ENCODE measurements around the gene GDF15.

Gene GDF15

DNA sequence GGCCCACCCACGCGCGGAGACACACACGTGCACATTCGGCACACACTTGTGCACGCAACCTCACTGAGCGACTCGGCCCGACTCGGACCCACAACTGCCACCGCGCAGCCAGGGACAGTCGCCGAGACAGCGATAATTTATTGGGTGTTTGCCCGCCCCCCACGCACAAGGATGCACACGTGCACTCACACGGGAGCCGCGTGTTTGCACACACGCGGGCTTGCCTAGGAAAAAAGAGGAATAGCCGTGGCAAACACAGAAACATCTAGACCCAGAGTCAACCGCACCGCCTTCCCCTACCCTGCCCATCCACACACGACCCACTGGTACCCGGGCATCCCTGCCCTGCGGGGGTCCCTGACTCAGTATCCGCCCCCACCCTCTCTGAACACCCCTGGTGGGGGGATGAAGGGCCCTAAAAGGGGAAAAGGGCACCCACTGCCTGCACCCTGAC lies 32.1 kb downstream of the GDF15 start:
- Histone ChIP-seq H3K9me3 (ENCODE audit: low read depth, low read length) (no peaks in the 10 kb centered on the region), H3K36me3 (ENCODE audit: insufficient read depth, low read length) (no peaks in the 10 kb centered on the region; the same call in 1 of the 2 replicates), H3K9ac (ENCODE audit: insufficient read length) (no peak overlapping the region), H3K27ac (peak overlapping the region; percentile 99), H3K4me3 (peak overlapping the region; percentile 82)
- 0 out of 2 replicates have a peak, but pooled peaks have one; percentile 11 for TF ChIP-seq POLR2AphosphoS5 (IDR thresholded peaks at IDR 0.05; ENCODE audit: borderline replicate concordance, low read depth, low read length)
- no peak for TF ChIP-seq EZH2 (IDR thresholded peaks at IDR 0.05)
- no peak for TF ChIP-seq FOXP2 (optimal IDR thresholded peaks at IDR 0.05; ENCODE audit: control extremely low read depth, extremely low read length, insufficient read depth)
- DNase-seq (ENCODE audit: low read depth, low spot score) = no peak

DNA sequence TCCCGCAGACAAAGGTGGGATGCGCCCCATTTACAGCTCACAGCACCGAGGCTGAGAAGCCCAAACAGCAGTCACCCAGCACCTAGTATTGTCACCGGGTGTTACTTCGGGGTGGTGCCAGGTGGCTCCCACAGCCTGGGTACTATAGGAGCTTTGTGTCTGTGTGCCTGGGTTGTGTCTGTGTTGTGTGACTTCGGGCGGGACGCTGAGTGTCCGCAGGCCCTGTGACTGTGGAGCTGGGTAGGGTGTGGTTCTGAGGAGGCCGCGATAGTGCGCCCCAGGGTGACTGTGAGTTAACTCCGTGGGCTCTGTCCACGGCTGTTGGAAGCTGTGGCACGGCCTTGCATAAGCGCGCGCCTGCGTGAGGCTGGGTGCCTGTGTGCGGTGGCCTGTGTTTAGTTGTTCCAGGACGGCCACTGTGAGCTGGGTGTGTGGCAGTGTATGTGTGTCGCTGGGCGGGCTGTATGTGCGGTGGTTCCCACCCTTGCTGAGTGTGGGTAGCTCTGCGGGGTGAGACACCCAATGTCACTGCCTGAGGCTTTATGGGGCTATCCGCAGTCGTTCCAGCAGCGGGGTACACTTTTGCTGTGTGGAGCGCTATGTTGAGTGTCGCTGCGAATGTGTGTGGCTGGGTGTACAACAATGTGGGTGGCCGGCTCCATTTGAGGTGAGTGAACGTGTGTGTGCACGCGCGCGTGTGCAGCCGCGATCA lies 32.7 kb downstream of the GDF15 start:
- H3K9ac ChIP-seq (ENCODE audit: insufficient read length) = peak overlapping the region; percentile 5
- peak overlapping the region; percentile 87 for H3K4me3 ChIP-seq
- TF ChIP-seq FOXP2 (optimal IDR thresholded peaks at IDR 0.05; ENCODE audit: control extremely low read depth, extremely low read length, insufficient read depth) (no peak), POLR2AphosphoS5 (IDR thresholded peaks at IDR 0.05; ENCODE audit: borderline replicate concordance, low read depth, low read length) (no peak), EZH2 (IDR thresholded peaks at IDR 0.05) (no peak)
- H3K27ac ChIP-seq = peak overlapping the region; percentile 99
- DNase-seq (ENCODE audit: low read depth, low spot score) = no peak
- H3K9me3 ChIP-seq (ENCODE audit: low read depth, low read length) = no peaks in the 10 kb centered on the region
- H3K36me3 ChIP-seq (ENCODE audit: insufficient read depth, low read length) = no peaks in the 10 kb centered on the region; the same call in 1 of the 2 replicates

DNA sequence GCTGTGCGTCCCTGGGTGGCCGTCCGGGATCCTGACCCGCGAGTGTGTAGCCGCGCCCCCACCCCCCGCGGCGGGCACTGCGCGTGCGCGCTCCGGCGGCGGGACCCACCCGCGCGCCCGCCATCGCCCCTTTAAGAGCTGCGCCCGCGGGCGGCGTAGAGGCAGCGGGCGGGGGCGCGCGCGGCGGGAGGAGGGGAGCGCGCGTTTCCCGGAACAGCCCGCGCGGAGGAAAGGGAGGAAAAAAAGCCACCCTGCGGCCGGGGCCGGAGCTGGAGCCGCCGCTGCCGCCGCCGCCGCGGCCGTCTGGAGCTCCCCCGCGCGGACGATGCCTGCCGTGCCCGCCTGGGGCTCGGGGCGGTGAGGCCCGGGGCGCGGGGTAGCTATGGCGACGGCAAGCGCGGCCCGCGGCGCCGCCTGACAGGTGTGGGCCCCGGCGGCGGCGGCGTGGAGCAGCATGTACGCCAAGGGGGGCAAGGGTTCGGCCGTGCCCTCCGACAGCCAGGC lies 33.3 kb downstream of the GDF15 start, which contains the start of gene SSBP4:
SSBP4 (plus strand) TSS at position 204 of the 504 bp plus-strand sequence; CDS start at position 455, 251 bp downstream.
- peak within 1 kb of the TSS; percentile 99 for H3K27ac ChIP-seq
- TF ChIP-seq POLR2AphosphoS5 (IDR thresholded peaks at IDR 0.05; ENCODE audit: borderline replicate concordance, low read depth, low read length) (no peak), FOXP2 (optimal IDR thresholded peaks at IDR 0.05; ENCODE audit: control extremely low read depth, extremely low read length, insufficient read depth) (no peak), EZH2 (IDR thresholded peaks at IDR 0.05) (no peak)
- DNase-seq (ENCODE audit: low read depth, low spot score) = no peak

GRCh38 chr19:18419699-18420460 lies 33.9 kb downstream of the GDF15 start:
- Histone ChIP-seq H3K4me3 (peak overlapping the region; percentile 87), H3K9me3 (ENCODE audit: low read depth, low read length) (no peaks in the 10 kb centered on the region), H3K27ac (peak overlapping the region; percentile 57; the same call in 1 of the 2 replicates), H3K9ac (ENCODE audit: insufficient read length) (peak overlapping the region; percentile 92), H3K36me3 (ENCODE audit: insufficient read depth, low read length) (no peaks in the 10 kb centered on the region; the same call in 1 of the 2 replicates)
- no peak for DNase-seq (ENCODE audit: low read depth, low spot score)
- no peak for TF ChIP-seq FOXP2 (optimal IDR thresholded peaks at IDR 0.05; ENCODE audit: control extremely low read depth, extremely low read length, insufficient read depth)
- TF ChIP-seq POLR2AphosphoS5 (IDR thresholded peaks at IDR 0.05; ENCODE audit: borderline replicate concordance, low read depth, low read length) = no peak
- no peak for TF ChIP-seq EZH2 (IDR thresholded peaks at IDR 0.05)

More for the DNA sequence above, 33.3 kb downstream of the GDF15 start, which contains the start of gene SSBP4:
- peak within 1 kb of the TSS; percentile 87 for H3K4me3 ChIP-seq
- H3K9ac ChIP-seq (ENCODE audit: insufficient read length) = peak within 1 kb of the TSS; percentile 92
- H3K36me3 ChIP-seq (ENCODE audit: insufficient read depth, low read length) = no peaks in the 10 kb centered on the region; the same call in 1 of the 2 replicates
- H3K9me3 ChIP-seq (ENCODE audit: low read depth, low read length) = no peaks in the 10 kb centered on the region

DNA sequence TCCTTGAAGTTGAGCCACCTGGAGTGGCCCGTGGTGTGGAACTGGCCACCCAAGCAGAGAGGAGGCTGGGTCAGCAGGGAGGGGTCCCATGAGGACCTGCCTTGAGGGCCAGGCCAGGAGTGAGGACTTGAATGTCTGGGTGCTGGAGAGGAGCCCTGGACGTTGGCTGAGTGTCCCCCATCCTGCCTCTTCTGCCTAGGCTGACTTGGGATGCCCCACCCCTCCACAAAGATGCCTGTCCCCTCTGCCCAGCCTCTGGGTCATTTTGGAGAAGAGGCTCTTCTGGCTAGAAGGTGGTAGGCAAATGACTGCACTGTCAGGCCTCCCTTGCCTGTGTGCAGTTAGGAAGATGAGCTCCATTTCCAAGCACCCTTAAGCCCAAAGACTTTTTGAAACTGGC lies 35.0 kb downstream of the GDF15 start:
- Histone ChIP-seq H3K36me3 (ENCODE audit: insufficient read depth, low read length) (no peaks in the 10 kb centered on the region; the same call in 1 of the 2 replicates), H3K9me3 (ENCODE audit: low read depth, low read length) (no peaks in the 10 kb centered on the region), H3K4me3 (peak overlapping the region; percentile 87), H3K27ac (peak overlapping the region; percentile 46; the same call in 1 of the 2 replicates), H3K9ac (ENCODE audit: insufficient read length) (peak overlapping the region; percentile 92)
- no peak for TF ChIP-seq EZH2 (IDR thresholded peaks at IDR 0.05)
- no peak for TF ChIP-seq FOXP2 (optimal IDR thresholded peaks at IDR 0.05; ENCODE audit: control extremely low read depth, extremely low read length, insufficient read depth)
- no peak for TF ChIP-seq POLR2AphosphoS5 (IDR thresholded peaks at IDR 0.05; ENCODE audit: borderline replicate concordance, low read depth, low read length)
- no peak for DNase-seq (ENCODE audit: low read depth, low spot score)

DNA sequence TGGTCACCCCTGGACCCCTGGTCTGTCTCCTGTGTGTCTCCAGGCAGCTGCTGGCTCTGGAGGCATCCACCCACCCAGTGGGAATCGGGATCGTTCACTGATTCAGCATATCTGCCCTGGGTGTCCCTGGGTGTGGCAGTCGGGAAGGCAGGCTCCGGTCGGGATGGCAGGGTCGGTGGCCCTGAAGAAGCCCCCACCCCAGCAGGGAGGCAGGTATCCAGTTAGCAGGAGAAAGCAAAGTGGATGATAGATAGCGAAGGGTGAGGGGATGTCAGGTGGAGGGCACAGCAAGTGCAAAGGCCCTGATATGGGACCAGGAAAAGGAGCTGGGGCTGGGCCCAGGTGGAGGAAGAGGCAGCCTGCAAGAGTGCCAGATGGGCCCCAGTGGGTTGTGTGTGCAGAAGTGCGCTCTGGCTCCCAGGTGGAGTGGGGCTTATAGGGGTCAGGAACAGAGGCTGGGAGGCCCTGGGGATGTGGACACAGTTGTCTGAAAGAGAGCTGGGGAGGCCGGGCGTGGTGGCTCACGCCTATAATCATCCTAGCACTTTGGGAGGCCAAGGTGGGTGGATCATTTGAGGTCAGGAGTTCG lies 35.5 kb downstream of the GDF15 start:
- Histone ChIP-seq H3K36me3 (ENCODE audit: insufficient read depth, low read length) (no peaks in the 10 kb centered on the region; the same call in 1 of the 2 replicates), H3K9me3 (ENCODE audit: low read depth, low read length) (no peaks in the 10 kb centered on the region), H3K27ac (peak overlapping the region; percentile 46; the same call in 1 of the 2 replicates), H3K4me3 (peak overlapping the region; percentile 87), H3K9ac (ENCODE audit: insufficient read length) (no peak overlapping the region)
- TF ChIP-seq EZH2 (IDR thresholded peaks at IDR 0.05) = no peak
- TF ChIP-seq FOXP2 (optimal IDR thresholded peaks at IDR 0.05; ENCODE audit: control extremely low read depth, extremely low read length, insufficient read depth) = no peak
- TF ChIP-seq POLR2AphosphoS5 (IDR thresholded peaks at IDR 0.05; ENCODE audit: borderline replicate concordance, low read depth, low read length) = no peak; the same call in 1 of the 2 replicates
- no peak for DNase-seq (ENCODE audit: low read depth, low spot score)

DNA sequence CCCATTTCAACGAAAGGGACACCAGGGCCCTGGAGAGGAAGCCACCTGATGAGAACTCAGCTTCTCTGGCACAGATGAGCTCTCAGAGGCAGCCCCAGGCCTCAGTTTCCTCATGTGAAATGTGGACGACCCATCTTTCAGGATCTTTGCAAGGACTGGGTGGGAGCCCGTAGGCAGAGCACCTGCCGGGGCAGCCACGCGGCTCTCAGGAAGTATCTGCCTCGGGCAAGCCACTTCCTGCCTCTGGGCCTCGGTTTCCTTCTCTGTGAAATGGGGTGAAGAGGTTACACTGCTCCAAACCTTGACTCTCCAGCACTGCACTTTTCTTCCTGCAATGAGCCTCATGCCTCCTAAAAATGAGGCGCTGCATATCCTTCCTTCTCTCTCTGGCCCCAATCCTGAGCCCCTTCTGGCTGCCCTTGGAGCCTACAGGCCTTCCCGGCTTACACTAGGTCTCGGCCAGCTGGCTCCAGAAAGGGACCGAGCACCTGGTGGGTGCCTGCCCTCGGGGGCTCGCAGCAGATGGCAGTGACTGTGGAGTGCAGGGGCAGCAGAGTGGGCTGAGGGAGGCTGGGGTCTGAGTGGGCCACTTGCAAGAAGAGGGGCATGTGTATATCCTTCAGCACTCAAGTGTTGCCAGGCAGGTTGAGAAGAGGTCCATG lies 36.7 kb downstream of the GDF15 start:
- no peak for TF ChIP-seq FOXP2 (optimal IDR thresholded peaks at IDR 0.05; ENCODE audit: control extremely low read depth, extremely low read length, insufficient read depth)
- TF ChIP-seq EZH2 (IDR thresholded peaks at IDR 0.05) = no peak
- TF ChIP-seq POLR2AphosphoS5 (IDR thresholded peaks at IDR 0.05; ENCODE audit: borderline replicate concordance, low read depth, low read length) = no peak
- no peaks in the 10 kb centered on the region; the same call in 1 of the 2 replicates for H3K36me3 ChIP-seq (ENCODE audit: insufficient read depth, low read length)
- no peak overlapping the region for H3K9ac ChIP-seq (ENCODE audit: insufficient read length)
- no peaks in the 10 kb centered on the region for H3K9me3 ChIP-seq (ENCODE audit: low read depth, low read length)
- no peak overlapping the region for H3K4me3 ChIP-seq
- no peak overlapping the region for H3K27ac ChIP-seq
- DNase-seq (ENCODE audit: low read depth, low spot score) = no peak
